IMR-90 (cell line): Measurements from ENCODE around the gene CRYZL1. TPM values are rescaled to one million over a fixed set of nuclear protein-coding genes. Genes with fewer than 3 reads are reported as not detected.

ENCODE experiments used
- ATAC-seq: fragments of 200-7000 bp; cut with Tn5 transposase; 2 replicates; pipeline ENCODE4 v1.9.1; 2020; ENCODE audit warnings: low read depth, mild to moderate bottlenecking, moderate library complexity
- BruUV-seq: library from RNA; stranded (reverse); fragments of 400-500 nt; replicated peaks from 2 replicates; lab custom pipeline; 2021; lab: Mats Ljungman, UMichigan
- CTCF ChIA-PET: fragments of 300-600 bp; formaldehyde crosslinking; extraction: SDS; loops from one replicate; lab custom pipeline; 2021; ENCODE audit warnings: antibody characterized with exemption; lab: Yijun Ruan, JAX
- POLR2A ChIA-PET: fragments of 300-600 bp; sonication (Branson Sonifier 250); formaldehyde crosslinking; loops from one replicate; lab custom pipeline; 2022; ENCODE audit warnings: antibody characterized with exemption; ENCODE audit not compliant: unreplicated experiment; lab: Charles Lee
- DNase-seq: peaks from one replicate; pipeline ENCODE4 v3.0.0; 2013
- H2AFZ ChIP-seq: replicated peaks from 2 replicates; pipeline ENCODE3; 2013; ENCODE audit warnings: low read length, mild to moderate bottlenecking; ENCODE audit not compliant: poor library complexity
- H2AK5ac ChIP-seq: 2 replicates; pipeline ENCODE4 v1.6.1; 2013; ENCODE audit warnings: low read depth, low read length, inconsistent platforms
- H2AK9ac ChIP-seq: replicated peaks from 2 replicates; pipeline ENCODE3; 2013; ENCODE audit warnings: mild to moderate bottlenecking, low read depth, low read length, moderate library complexity; ENCODE audit not compliant: poor library complexity
- H2BK120ac ChIP-seq: 2 replicates; pipeline ENCODE4 v1.6.1; 2013; ENCODE audit warnings: low read depth, low read length, inconsistent platforms
- H2BK15ac ChIP-seq: 3 replicates; pipeline ENCODE4 v1.6.1; 2013; ENCODE audit warnings: low read depth, low read length, inconsistent platforms
- H2BK20ac ChIP-seq: 2 replicates; pipeline ENCODE4 v1.6.1; 2013; ENCODE audit warnings: low read depth, mild to moderate bottlenecking, inconsistent platforms, low read length, moderate library complexity
- H2BK5ac ChIP-seq: 2 replicates; pipeline ENCODE4 v1.6.1; 2013; ENCODE audit warnings: mild to moderate bottlenecking, low read depth, low read length, inconsistent platforms; ENCODE audit not compliant: poor library complexity, severe bottlenecking
- H3K14ac ChIP-seq: replicated peaks from 2 replicates; pipeline ENCODE4 v1.6.1; 2013; ENCODE audit warnings: low read depth, low read length, inconsistent platforms
- H3K18ac ChIP-seq: 2 replicates; pipeline ENCODE4 v1.6.1; 2013; ENCODE audit warnings: low read depth, low read length, control low read depth
- H3K23ac ChIP-seq: 2 replicates; pipeline ENCODE4 v1.6.1; 2013; ENCODE audit warnings: low read depth, low read length, inconsistent platforms
- H3K27ac ChIP-seq: 2 replicates; pipeline ENCODE4 v1.5.1; 2013; ENCODE audit warnings: mild to moderate bottlenecking, control low read depth, low read length; ENCODE audit not compliant: insufficient read depth
- H3K27me3 ChIP-seq: 2 replicates; pipeline ENCODE4 v1.6.1; 2013; ENCODE audit warnings: low read length; ENCODE audit not compliant: control insufficient read depth, insufficient read depth
- H3K36me3 ChIP-seq: 2 replicates; pipeline ENCODE4 v1.6.1; 2013; ENCODE audit warnings: low read length, mixed read lengths; ENCODE audit not compliant: control insufficient read depth, insufficient read depth
- H3K4ac ChIP-seq: 2 replicates; pipeline ENCODE4 v1.6.1; 2013; ENCODE audit warnings: low read depth, low read length, inconsistent platforms
- H3K4me1 ChIP-seq: 2 replicates; pipeline ENCODE4 v1.6.1; 2013; ENCODE audit warnings: low read length, mixed read lengths; ENCODE audit not compliant: control insufficient read depth, insufficient read depth
- H3K4me2 ChIP-seq: 2 replicates; pipeline ENCODE4 v1.6.1; 2013; ENCODE audit warnings: low read depth, mild to moderate bottlenecking, control low read depth, low read length, moderate library complexity
- H3K4me3 ChIP-seq: 2 replicates; pipeline ENCODE4 v1.5.1; 2013; ENCODE audit warnings: low read depth, mild to moderate bottlenecking, control low read depth, low read length, moderate library complexity; ENCODE audit not compliant: insufficient read depth
- H3K56ac ChIP-seq: 2 replicates; pipeline ENCODE4 v1.6.1; 2013; ENCODE audit warnings: low read length, inconsistent platforms; ENCODE audit not compliant: insufficient read depth; ENCODE audit errors: extremely low read depth
- H3K79me1 ChIP-seq, 2 experiments: 2 replicates each; pipeline ENCODE4 v1.6.1; 2013; ENCODE audit warnings: low read length in 2 of 2, inconsistent platforms in 1 of 2, low read depth in 1 of 2
- H3K9ac ChIP-seq: 2 replicates; pipeline ENCODE4 v1.6.1; 2013; ENCODE audit warnings: low read depth, low read length, control low read depth
- H3K9me1 ChIP-seq: 2 replicates; pipeline ENCODE4 v1.6.1; 2013; ENCODE audit warnings: low read length, inconsistent platforms; ENCODE audit not compliant: insufficient read depth
- H3K9me3 ChIP-seq: 2 replicates; pipeline ENCODE4 v1.6.1; 2013; ENCODE audit warnings: low read length; ENCODE audit not compliant: control insufficient read depth, insufficient read depth
- H4K20me1 ChIP-seq: 2 replicates; pipeline ENCODE4 v1.6.1; 2013; ENCODE audit warnings: low read length, inconsistent platforms; ENCODE audit not compliant: insufficient read depth
- H4K5ac ChIP-seq: 2 replicates; pipeline ENCODE4 v1.6.1; 2013; ENCODE audit warnings: mild to moderate bottlenecking, low read depth, low read length, control low read depth
- H4K8ac ChIP-seq, 2 experiments: 2 replicates each; pipeline ENCODE4 v1.6.1; 2013; ENCODE audit warnings: low read depth in 2 of 2, low read length in 2 of 2, control low read depth in 1 of 2, inconsistent platforms in 1 of 2
- H4K91ac ChIP-seq: 2 replicates; pipeline ENCODE4 v1.6.1; 2013; ENCODE audit warnings: low read depth, low read length, inconsistent platforms; ENCODE audit not compliant: insufficient read depth
- BHLHE40 ChIP-seq: fragments of 150-350 bp; IDR thresholded peaks from 2 replicates; pipeline ENCODE4 v1.6.1; 2016; ENCODE audit warnings: mild to moderate bottlenecking, low read depth, low read length
- CTCF ChIP-seq: conservative IDR thresholded peaks from 2 replicates; pipeline ENCODE4 v1.5.1; 2012; ENCODE audit warnings: mild to moderate bottlenecking, low read depth, low read length, improper control_type of control experiment
- MAZ ChIP-seq: IDR thresholded peaks from 2 replicates; pipeline ENCODE4 v1.6.1; 2012; ENCODE audit warnings: low read depth, mild to moderate bottlenecking, low read length, improper control_type of control experiment, moderate library complexity, borderline replicate concordance
- MXI1 ChIP-seq: IDR thresholded peaks from 2 replicates; pipeline ENCODE4 v1.6.1; 2012; ENCODE audit warnings: low read depth, mild to moderate bottlenecking, low read length, moderate library complexity, borderline replicate concordance
- POLR2A ChIP-seq: IDR thresholded peaks from 2 replicates; pipeline ENCODE4 v1.6.1; 2012; ENCODE audit warnings: mild to moderate bottlenecking, low read depth, low read length
- SMC3 ChIP-seq: fragments of 150-350 bp; IDR thresholded peaks from 2 replicates; pipeline ENCODE4 v1.6.1; 2016; ENCODE audit warnings: low read depth, mild to moderate bottlenecking, antibody characterized with exemption, low read length, moderate library complexity
- USF2 ChIP-seq: fragments of 150-350 bp; IDR thresholded peaks from 2 replicates; pipeline ENCODE4 v1.6.1; 2017; ENCODE audit warnings: mild to moderate bottlenecking, antibody characterized with exemption, low read length, low read depth
- WGBS, 2 experiments: methylation state at CpG; one replicate each; pipeline versions ENCODE4 v1.1.5 to v1.1.7; 2013; ENCODE audit warnings: missing lambda C conversion rate in 2 of 2; ENCODE audit not compliant: insufficient read length in 1 of 2; ENCODE audit errors: extremely low coverage in 2 of 2; 5-methylcytosine and 5-hydroxymethylcytosine counted together
- dilution Hi-C: fragments of 300-500 bp; cut with HindIII; formaldehyde crosslinking; loops from one replicate; pipeline ENCODE4 v1.14.3; 2018; ENCODE audit warnings: low sequenced_read_pairs; ENCODE audit not compliant: unreplicated experiment
- in situ Hi-C: fragments of 300-500 bp; cut with MboI; formaldehyde crosslinking; loops from 3 replicates; pipeline ENCODE4 v1.14.3; 2019; ENCODE audit warnings: low sequenced_read_pairs, inconsistent platforms, mixed read lengths
- intact Hi-C: fragments of 100-400 bp; cut with micrococcal nuclease; formaldehyde crosslinking; loops from 2 replicates; pipeline ENCODE4 v1.10.0; 2022
- polyA plus RNA-seq, 3 experiments: library from polyadenylated mRNA; depleted of rRNA; stranded (reverse); fragments of >200 nt; gene quantifications; 2 replicates each; pipeline ENCODE4 v1.2.3, GENCODE V29; 2012; ENCODE audit warnings: low replicate concordance in 1 of 3
- total RNA-seq: library from RNA; depleted of rRNA; stranded (reverse); fragments of >200 nt; gene quantifications from 2 replicates; pipeline ENCODE4 v1.2.3, GENCODE V29; 2012
- TF ChIP-seq, protein P1 (sequence below): fragments of 150-350 bp; IDR thresholded peaks from 2 replicates; pipeline ENCODE4 v1.6.1; 2016; ENCODE audit warnings: low read depth, mild to moderate bottlenecking, low read length, moderate library complexity, borderline replicate concordance

CRYZL1 gene
- total and polyA plus RNA-seq, 2 of the 4 experiments (the other 2 are of a cell fraction), result 19.9 to 28.5 TPM

DNA sequence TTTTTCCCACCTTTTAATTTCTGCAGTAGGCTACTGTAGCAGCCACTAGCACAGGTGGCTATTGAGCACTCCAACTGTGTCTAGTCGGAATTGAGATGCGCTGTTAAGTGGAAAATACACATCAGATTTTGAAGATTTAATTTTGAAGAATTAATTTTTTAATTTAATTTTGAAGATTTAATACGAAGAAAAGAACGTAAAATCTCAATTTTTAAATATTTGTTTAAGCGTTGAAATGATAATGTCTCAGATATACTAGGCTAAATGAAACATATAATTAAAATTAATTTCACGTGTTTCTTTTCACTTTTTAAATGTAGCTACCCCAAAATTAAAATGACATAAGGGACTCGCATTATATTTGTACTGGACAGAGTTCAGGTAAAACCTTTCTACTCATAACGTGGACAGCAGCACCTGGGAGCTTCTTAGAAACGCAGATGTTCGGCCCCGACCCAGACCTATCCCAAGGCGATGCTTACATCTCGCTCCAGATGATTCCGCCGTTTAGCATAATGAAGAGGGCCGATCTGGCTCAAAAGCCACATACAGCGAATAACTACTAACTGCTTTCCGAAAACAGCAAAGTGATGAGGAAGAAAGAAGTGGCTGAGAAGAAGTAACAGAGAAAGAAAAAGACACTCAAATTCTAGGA is 717 bp downstream of the CRYZL1 start:
- in situ Hi-C loops, result loop anchor here (10.0 kb wide), 1 partner anchor 244 kb away; no protein-coding TSS in a partner anchor

More for the DNA sequence above, 717 bp downstream of the CRYZL1 start:
- no peaks in the 10 kb centered on the region for H3K9me3 ChIP-seq
- H3K27me3 ChIP-seq, result no peaks in the 10 kb centered on the region
- H3K14ac ChIP-seq, result peak overlapping the region; percentile 87
- H2BK15ac ChIP-seq, result no peak overlapping the region
- 100% methylated on average over 3 of the region's 18 CpGs; no CpG with 5 or more reads in 1 of the 2 experiments for WGBS, 2 experiments
- ATAC-seq (no peak), DNase-seq (peak; percentile 22)
- H3K18ac ChIP-seq, result no peak overlapping the region
- peak overlapping the region; percentile 8; the same call in 1 of the 2 replicates for H2AK5ac ChIP-seq
- H3K4me2 ChIP-seq, result peak overlapping the region; percentile 94
- H2AFZ ChIP-seq, result peak overlapping the region; percentile 96
- peak overlapping the region; percentile 61 for H3K23ac ChIP-seq
- no peak for TF ChIP-seq CTCF
- TF ChIP-seq POLR2A, result no peak; the same call in 1 of the 2 replicates
- no peak for TF ChIP-seq MXI1
- no peak for TF ChIP-seq MAZ
- TF ChIP-seq BHLHE40, result no peak
- TF ChIP-seq USF2, result no peak
- TF ChIP-seq, protein P1, sequence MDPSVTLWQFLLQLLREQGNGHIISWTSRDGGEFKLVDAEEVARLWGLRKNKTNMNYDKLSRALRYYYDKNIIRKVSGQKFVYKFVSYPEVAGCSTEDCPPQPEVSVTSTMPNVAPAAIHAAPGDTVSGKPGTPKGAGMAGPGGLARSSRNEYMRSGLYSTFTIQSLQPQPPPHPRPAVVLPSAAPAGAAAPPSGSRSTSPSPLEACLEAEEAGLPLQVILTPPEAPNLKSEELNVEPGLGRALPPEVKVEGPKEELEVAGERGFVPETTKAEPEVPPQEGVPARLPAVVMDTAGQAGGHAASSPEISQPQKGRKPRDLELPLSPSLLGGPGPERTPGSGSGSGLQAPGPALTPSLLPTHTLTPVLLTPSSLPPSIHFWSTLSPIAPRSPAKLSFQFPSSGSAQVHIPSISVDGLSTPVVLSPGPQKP, result no peak
- TF ChIP-seq SMC3, result no peak
- peak overlapping the region; percentile 60; the same call in 1 of the 2 replicates for H4K91ac ChIP-seq
- dilution Hi-C loops (no loop called here), intact Hi-C loops (loop anchor here (5.0 kb wide), 1 partner anchor 186 kb away; no protein-coding TSS in a partner anchor)
- peaks cover 4% of the 10 kb centered on the region; the same call in 1 of the 2 replicates for H3K4me1 ChIP-seq
- no peaks in the 10 kb centered on the region; the same call in 1 of the 2 replicates for H4K20me1 ChIP-seq
- peak overlapping the region; percentile 89 for H3K56ac ChIP-seq
- peak overlapping the region; percentile 46 to 92; a peak in 3 of 4 replicates for H4K8ac ChIP-seq
- H3K9me1 ChIP-seq, result no peaks in the 10 kb centered on the region; the same call in 1 of the 2 replicates
- peak overlapping the region; percentile 68; the same call in 1 of the 2 replicates for H3K4ac ChIP-seq
- ChIA-PET POLR2A (no interaction called here), CTCF (interaction anchor here (0.7 kb wide), 1 partner anchor 23 kb away, joined by 3 read pairs; no protein-coding TSS in a partner anchor)
- peak overlapping the region; percentile 81 for H2BK5ac ChIP-seq
- H2AK9ac ChIP-seq, result peak overlapping the region; percentile 57
- H3K27ac ChIP-seq, result peak overlapping the region; percentile 60
- peak overlapping the region; percentile 93 for H3K9ac ChIP-seq
- H2BK120ac ChIP-seq, result no peak overlapping the region
- H2BK20ac ChIP-seq, result no peak overlapping the region
- no peaks in the 10 kb centered on the region for H3K36me3 ChIP-seq
- H4K5ac ChIP-seq, result peak overlapping the region; percentile 71; the same call in 1 of the 2 replicates
- no TSS peak for BruUV-seq
- peaks cover 19 to 61% of the 10 kb centered on the region in 2 experiments for H3K79me1 ChIP-seq
- H3K4me3 ChIP-seq, result peak overlapping the region; percentile 82
